ENCODE measurements around the gene PLEKHO2.

- TF ChIP-seq EZH2 (IDR thresholded peaks at IDR 0.05; ENCODE audit: insufficient read depth, poor library complexity, severe bottlenecking) (no peak), EZH2phosphoT487 (IDR thresholded peaks at IDR 0.05; ENCODE audit: insufficient read depth, low read depth) (no peak)
These were observed 52.8 kb downstream of the PLEKHO2 start for GRCh38 chr15:64894395-64895056.
